Pancreas (tissue), 10 donors: ENCODE data around the gene CLEC11A. TPM values are rescaled to one million over a fixed set of nuclear protein-coding genes. Genes with fewer than 3 reads are reported as not detected.

Source experiments
- ATAC-seq, 4 donors: fragments of 200-7000 bp; cut with Tn5 transposase; one replicate each; pipeline versions ENCODE4 v1.8.0 to v1.9.1; 2020; ENCODE audit warnings: mild to moderate bottlenecking in 4 of 4, moderate library complexity in 4 of 4
- DNase-seq, 6 donors: peaks; one replicate each; pipeline ENCODE4 v3.0.0-alpha.2; 2020
- FAIRE-seq: peaks from 2 replicates; lab custom pipeline; 2012; peaks lifted over from hg19 to GRCh38; lab: Jason Lieb, UNC
- H3K27ac ChIP-seq, 4 donors: fragments of 200-600 bp; sonication (generic); 1 replicate in 3 of 4; 2 replicates in 1 of 4; pipeline versions ENCODE4 v1.5.0 to v1.8.0; 2020
- H3K27me3 ChIP-seq, 4 donors: fragments of 200-600 bp; one replicate each; pipeline ENCODE4 v1.8.0; 2021
- H3K36me3 ChIP-seq, 3 donors: fragments of 200-600 bp; sonication (generic) in 1 of 3; one replicate each; pipeline versions ENCODE4 v1.5.0 to v1.8.0; 2020 to 2021
- H3K4me1 ChIP-seq, 3 donors: fragments of 200-600 bp; one replicate each; pipeline ENCODE4 v1.8.0; 2021
- H3K4me3 ChIP-seq, 4 donors: fragments of 200-600 bp; sonication (generic) in 2 of 4; one replicate each; pipeline versions ENCODE4 v1.5.0 to v1.8.0; 2020 to 2021
- H3K9me3 ChIP-seq, 4 donors: fragments of 200-600 bp; one replicate each; pipeline ENCODE4 v1.8.0; 2021
- CTCF ChIP-seq, 4 donors: fragments of 200-600 bp; sonication (generic) in 3 of 4; IDR thresholded peaks; one replicate each; pipeline versions ENCODE4 v1.5.0 to v1.8.0; 2021; ENCODE audit warnings: antibody characterized with exemption in 4 of 4
- WGBS, 2 donors: extraction: QIAGEN DNeasy Blood & Tissue Kit; methylation state at CpG; one replicate each; pipeline ENCODE4 v1.1.7; 2013; 5-methylcytosine and 5-hydroxymethylcytosine counted together
- intact Hi-C, 3 donors: fragments of 100-400 bp; cut with DNase I; formaldehyde crosslinking; loops; one replicate each; pipeline versions ENCODE4 v1.11.1 to v1.14.2; 2022
- polyA plus RNA-seq, 2 donors: library from polyadenylated mRNA; stranded (reverse); fragments of 200-250 nt; gene quantifications; one replicate each; pipeline ENCODE4 v1.2.3, GENCODE V29; 2013
- total RNA-seq, 6 donors: library from RNA; stranded (reverse); fragmentation: NEBNext Ultra II Directional in 4 of 6; extraction: Animal tissue kit (Norgen Biotek cat#: 25700) in 4 of 6; gene quantifications; one replicate each; pipeline versions ENCODE4 v1.2.1 to v1.2.4, GENCODE V29; 2021 to 2023
- donor health status: healthy with polysubstance abuse.
- donor health status: DM: no; HTN: no; CAD: no; lungs with moderate emphysema.
- donor health status: DM: no; HTN: no; CAD: no.
- donor health status: control.
- donor health status: control.
- donor health status: Bipolar disorder and iron deficiency.
- donor health status: DM: yes; HTN: yes; CAD: no.
- donor health status: DM: no; HTN: no; CAD: no.
- donor health status: DM: no; HTN: no; CAD: no.
- donor health status: DM: yes; HTN: yes; CAD: no.

The CLEC11A gene
- total and polyA plus RNA-seq, 8 donors, result 1.3 to 14.6 (median 4.1) TPM

DNA sequence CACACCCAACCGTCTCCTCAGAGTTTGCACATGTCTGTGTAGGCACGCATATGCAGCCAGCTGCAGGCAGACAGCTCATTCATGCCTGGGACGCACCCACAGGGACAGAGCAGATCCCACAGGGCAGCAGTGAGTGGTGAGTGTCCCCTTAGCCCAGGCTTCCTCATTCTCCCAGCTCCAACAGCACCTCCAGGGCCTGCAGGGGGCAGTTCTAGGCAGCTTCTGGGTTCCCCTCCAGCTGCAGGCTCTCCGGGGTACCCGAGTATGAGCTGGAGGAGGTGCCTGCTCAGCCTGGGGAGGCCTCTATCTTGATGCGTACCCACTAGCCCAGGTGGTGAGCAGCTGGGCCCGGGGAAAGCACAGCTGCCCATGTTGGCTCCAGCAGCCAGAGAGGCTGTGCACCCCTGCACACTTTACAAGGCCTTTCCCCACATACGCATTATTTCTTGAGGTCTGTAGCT lies 2.2 kb upstream of the CLEC11A start:
- FAIRE-seq (no peak), DNase-seq (no peak), ATAC-seq (no peak)
- no peak for TF ChIP-seq CTCF (IDR thresholded peaks at IDR 0.05)
- H3K27me3 ChIP-seq, result peaks cover 0 to 5% (median 0%) of the 10 kb centered on the region in 4 donors
- 41 to 48% methylated on average over 8 of the region's 8 CpGs for WGBS, 2 donors
- no peak overlapping the region for H3K4me3 ChIP-seq
- H3K4me1 ChIP-seq, result peaks cover 0 to 5% (median 4%) of the 10 kb centered on the region in 3 donors
- intact Hi-C loops, result no loop called here
- no peaks in the 10 kb centered on the region for H3K36me3 ChIP-seq
- no peaks in the 10 kb centered on the region for H3K9me3 ChIP-seq
- no peak overlapping the region for H3K27ac ChIP-seq

- 49 to 59% methylated on average over 10 of the region's 10 CpGs for WGBS, 2 donors
Observed at GRCh38 chr19:50721441-50722137, 1.6 kb upstream of the CLEC11A start.

DNA sequence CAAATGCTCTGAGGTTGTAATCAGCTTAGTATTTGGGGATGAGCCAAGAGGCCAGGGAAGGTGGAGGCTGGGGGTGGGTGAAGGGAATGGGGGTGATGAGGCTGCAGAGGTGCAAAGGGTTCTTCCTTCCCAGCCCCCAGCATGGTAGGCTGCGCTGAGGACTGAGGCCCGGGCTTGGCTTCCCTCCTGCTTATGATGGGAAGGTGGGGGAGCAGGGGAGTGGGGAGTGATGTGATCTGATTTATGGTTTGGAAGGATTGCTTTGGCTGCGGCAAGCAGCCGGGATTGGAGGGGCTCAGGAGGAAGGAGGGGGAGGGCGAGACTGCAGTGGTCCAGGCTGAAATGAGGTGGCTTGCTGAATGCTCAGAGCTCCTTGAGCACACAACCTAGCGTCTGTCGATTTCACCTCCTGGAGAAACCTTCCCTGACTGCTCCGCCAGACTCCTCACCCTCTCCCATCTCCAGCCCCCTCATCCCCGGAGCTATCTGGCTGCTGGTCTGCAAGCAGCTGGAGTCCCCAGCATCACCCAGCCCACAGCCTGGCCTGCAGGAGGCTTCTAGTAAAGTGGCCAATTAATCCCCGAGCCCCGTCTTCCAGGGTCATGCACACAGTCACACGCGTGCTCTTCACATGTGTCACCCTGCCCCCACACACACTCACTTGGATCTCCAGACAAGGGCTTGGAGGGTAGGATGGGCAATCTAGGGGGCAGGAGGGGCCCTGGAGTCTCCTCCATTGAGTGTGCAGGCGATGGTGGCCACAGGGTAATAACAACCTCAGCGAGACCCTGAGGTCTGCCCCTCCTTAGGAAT lies 757 bp upstream of the CLEC11A start:
- DNase-seq (no peak), ATAC-seq (no peak), FAIRE-seq (no peak)
- no peak for TF ChIP-seq CTCF (IDR thresholded peaks at IDR 0.05)
- Histone ChIP-seq H3K27ac (no peak overlapping the region), H3K4me1 (peaks cover 0 to 5% (median 4%) of the 10 kb centered on the region in 3 donors), H3K36me3 (no peaks in the 10 kb centered on the region), H3K9me3 (no peaks in the 10 kb centered on the region), H3K4me3 (no peak overlapping the region), H3K27me3 (no peaks in the 10 kb centered on the region)
- 41 to 48% methylated on average over 15 of the region's 15 CpGs for WGBS, 2 donors
- intact Hi-C loops, result no loop called here

More at GRCh38 chr19:50721441-50722137, 1.6 kb upstream of the CLEC11A start:
- FAIRE-seq, result no peak
- H3K4me1 ChIP-seq, result peaks cover 0 to 5% (median 4%) of the 10 kb centered on the region in 3 donors
- H3K4me3 ChIP-seq, result no peak overlapping the region
- no peaks in the 10 kb centered on the region for H3K36me3 ChIP-seq
- DNase-seq, result no peak
- intact Hi-C loops, result no loop called here
- no peak for TF ChIP-seq CTCF (IDR thresholded peaks at IDR 0.05)
- ATAC-seq, result no peak
- H3K27me3 ChIP-seq, result peaks cover 0 to 5% (median 0%) of the 10 kb centered on the region in 4 donors
- H3K27ac ChIP-seq, result no peak overlapping the region
- no peaks in the 10 kb centered on the region for H3K9me3 ChIP-seq

DNA sequence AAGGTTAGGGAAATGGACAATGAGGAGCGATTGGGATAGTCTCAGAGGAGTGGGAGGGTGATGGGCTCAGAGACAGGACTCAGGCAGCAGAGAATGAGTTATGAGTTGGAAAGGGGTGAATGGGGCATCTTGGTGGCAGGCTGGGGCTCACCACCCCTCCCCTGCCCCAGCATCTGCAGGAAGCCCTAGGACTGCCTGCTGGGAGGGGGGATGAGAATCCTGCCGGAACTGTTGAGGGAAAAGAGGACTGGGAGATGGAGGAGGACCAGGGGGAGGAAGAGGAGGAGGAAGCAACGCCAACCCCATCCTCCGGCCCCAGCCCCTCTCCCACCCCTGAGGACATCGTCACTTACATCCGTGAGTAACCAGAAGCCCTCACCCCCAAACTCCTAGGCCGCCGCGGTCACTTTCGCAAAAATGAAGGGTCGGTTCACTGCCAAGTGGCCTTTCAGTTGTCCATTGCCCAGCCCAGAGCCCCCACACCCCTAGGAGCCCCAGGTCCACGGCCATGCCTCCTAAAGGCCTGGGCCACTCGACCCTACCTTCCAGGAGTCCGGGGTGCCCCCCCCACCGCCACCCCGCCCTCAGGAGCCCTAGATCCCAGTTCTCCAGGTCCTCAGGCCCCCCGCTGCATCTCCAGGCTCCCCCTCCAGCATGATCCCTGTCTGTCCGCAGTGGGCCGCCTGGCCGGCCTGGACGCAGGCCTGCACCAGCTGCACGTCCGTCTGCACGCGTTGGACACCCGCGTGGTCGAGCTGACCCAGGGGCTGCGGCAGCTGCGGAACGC lies 764 bp downstream of the CLEC11A start:
- no peaks in the 10 kb centered on the region for H3K27me3 ChIP-seq
- peak overlapping the region in 3 of 4 donors; percentile 28 to 72 (median 44) for H3K27ac ChIP-seq
- intact Hi-C loops, result no loop called here
- 8 to 9% methylated on average over 29 to 31 of the region's 31 CpGs for WGBS, 2 donors
- no peaks in the 10 kb centered on the region for H3K9me3 ChIP-seq
- TF ChIP-seq CTCF (IDR thresholded peaks at IDR 0.05), result no peak
- ATAC-seq, result no peak
- peak overlapping the region; percentile 23 to 57 (median 46) for H3K4me3 ChIP-seq
- peaks cover 0 to 5% (median 4%) of the 10 kb centered on the region in 3 donors for H3K4me1 ChIP-seq
- DNase-seq, result peak in 2 of 6 donors; percentile 9 to 30
- no peak for FAIRE-seq
- H3K36me3 ChIP-seq, result no peaks in the 10 kb centered on the region
